K562 (cell line): ENCODE data around the gene CHODL. TPM values are rescaled to one million over a fixed set of nuclear protein-coding genes. Genes with fewer than 3 reads are reported as not detected.

Experiments used
- ATAC-seq: fragments of 200-7000 bp; cut with Tn5 transposase; 3 replicates; pipeline ENCODE4 v1.9.1; 2020; ENCODE audit warnings: moderate library complexity
- BruUV-seq: library from RNA; stranded (reverse); fragments of 400-500 nt; replicated peaks from 2 replicates; lab custom pipeline; 2021; lab: Mats Ljungman, UMichigan
- CTCF ChIA-PET: fragments of 300-600 bp; formaldehyde crosslinking; extraction: SDS; loops from one replicate; lab custom pipeline; 2021; ENCODE audit warnings: low intra/inter-chr PET ratio; lab: Yijun Ruan, JAX
- POLR2A ChIA-PET: fragments of 300-600, 350-650 bp; sonication (Branson Sonifier 250); formaldehyde crosslinking; extraction: SDS; loops from one replicate; lab custom pipeline; 2021; ENCODE audit warnings: antibody characterized with exemption, inconsistent platforms; lab: Yijun Ruan, JAX
- DNase-seq, 4 experiments: peaks; one replicate each; pipeline versions ENCODE4 v3.0.0 to v3.0.0-alpha.2; 2011 to 2018; ENCODE audit warnings: low spot score in 3 of 4, mixed read lengths in 3 of 4; ENCODE audit errors: extremely low read depth in 1 of 4
- FAIRE-seq: peaks from 2 replicates; lab custom pipeline; 2011; peaks lifted over from hg19 to GRCh38; lab: Jason Lieb, UNC
- H2AFZ ChIP-seq: 2 replicates; pipeline ENCODE4 v1.6.0; 2011; ENCODE audit warnings: low read depth, low read length, control low read depth, inconsistent platforms
- H3K27ac ChIP-seq: fragments of 200-600 bp; 3 replicates; pipeline ENCODE4 v1.8.0; 2011; ENCODE audit warnings: low read depth, mild to moderate bottlenecking, control low read depth, inconsistent platforms, low read length, moderate library complexity, mixed read lengths; ENCODE audit errors: extremely low read depth
- H3K27me3 ChIP-seq, 2 experiments: fragments of 300-600 bp in 1 of 2; 2 replicates in 1 of 2; 3 replicates in 1 of 2; pipeline versions ENCODE4 v1.6.0 to v1.8.0; 2011; ENCODE audit warnings: inconsistent platforms in 2 of 2, low read length in 2 of 2, mild to moderate bottlenecking in 1 of 2, mixed read lengths in 1 of 2, moderate library complexity in 1 of 2; ENCODE audit not compliant: control insufficient read depth in 2 of 2, insufficient read depth in 2 of 2
- H3K36me3 ChIP-seq: fragments of 300-600 bp; 3 replicates; pipeline ENCODE4 v1.8.0; 2011; ENCODE audit warnings: mild to moderate bottlenecking, low read length, inconsistent platforms; ENCODE audit not compliant: control insufficient read depth, insufficient read depth
- H3K4me1 ChIP-seq, 2 experiments: fragments of 200-600 bp in 1 of 2; replicated peaks in 1 of 2; 2 replicates in 1 of 2; 3 replicates in 1 of 2; pipeline versions ENCODE4 v1.5.1 to v1.8.0; 2011; ENCODE audit warnings: inconsistent platforms in 2 of 2, low read length in 2 of 2, mild to moderate bottlenecking in 1 of 2, mixed read lengths in 1 of 2, moderate library complexity in 1 of 2; ENCODE audit not compliant: control insufficient read depth in 2 of 2, insufficient read depth in 2 of 2
- H3K4me2 ChIP-seq: 2 replicates; pipeline ENCODE4 v1.6.1; 2011; ENCODE audit warnings: low read length, control low read depth, inconsistent platforms, mixed read lengths; ENCODE audit not compliant: insufficient read depth
- H3K4me3 ChIP-seq: fragments of 200-600 bp; sonication (generic), shearing (Covaris generic); 2 replicates; pipeline ENCODE4 v1.5.1; 2016; ENCODE audit warnings: control low read depth, inconsistent platforms
- H3K79me2 ChIP-seq: fragments of 200-600 bp; 3 replicates; pipeline ENCODE4 v1.8.0; 2011; ENCODE audit warnings: low read length, inconsistent platforms; ENCODE audit not compliant: control insufficient read depth, insufficient read depth
- H3K9ac ChIP-seq, 2 experiments: 2 replicates each; pipeline versions ENCODE4 v1.6.0 to v1.6.1; 2011; ENCODE audit warnings: low read depth in 2 of 2, low read length in 2 of 2, control low read depth in 1 of 2, inconsistent platforms in 1 of 2, mild to moderate bottlenecking in 1 of 2, mixed read lengths in 1 of 2; ENCODE audit not compliant: insufficient read depth in 1 of 2
- H3K9me1 ChIP-seq: one replicate; pipeline ENCODE4 v1.6.0; 2011; ENCODE audit warnings: inconsistent platforms, mild to moderate bottlenecking, low read length, moderate library complexity; ENCODE audit not compliant: control insufficient read depth, insufficient read depth
- H3K9me3 ChIP-seq: replicated peaks from 2 replicates; pipeline ENCODE4 v1.5.1; 2011; ENCODE audit warnings: low read depth, low read length, inconsistent platforms; ENCODE audit not compliant: control insufficient read depth, insufficient read depth
- H4K20me1 ChIP-seq: replicated peaks from 2 replicates; pipeline ENCODE4 v1.6.1; 2011; ENCODE audit warnings: low read length, inconsistent platforms, mixed read lengths; ENCODE audit not compliant: control insufficient read depth, insufficient read depth
- ARID2 ChIP-seq: fragments of 450-650 bp; IDR thresholded peaks from 2 replicates; pipeline ENCODE4 v1.6.1; 2017; ENCODE audit warnings: antibody characterized with exemption, mild to moderate bottlenecking
- HDAC8 ChIP-seq: fragments of 450-650 bp; IDR thresholded peaks from 2 replicates; pipeline ENCODE4 v1.6.1; 2016; ENCODE audit warnings: mild to moderate bottlenecking, missing genetic modification characterization, moderate library complexity, missing compliant biosample characterization
- MAFF ChIP-seq: IDR thresholded peaks from 2 replicates; pipeline ENCODE4 v1.6.1; 2012; ENCODE audit warnings: low read length, improper control_type of control experiment
- MAFK ChIP-seq: IDR thresholded peaks from 2 replicates; pipeline ENCODE4 v1.6.1; 2011; ENCODE audit warnings: low read length, improper control_type of control experiment
- MCM3 ChIP-seq: fragments of 450-650 bp; IDR thresholded peaks from 2 replicates; pipeline ENCODE4 v1.6.1; 2016
- MCM5 ChIP-seq: fragments of 450-650 bp; IDR thresholded peaks from 2 replicates; pipeline ENCODE4 v1.6.1; 2016; ENCODE audit warnings: low read depth
- NFE2L1 ChIP-seq: fragments of 450-650 bp; IDR thresholded peaks from 2 replicates; pipeline ENCODE4 v1.6.1; 2016; ENCODE audit warnings: missing genetic modification characterization, low read depth, mild to moderate bottlenecking, missing compliant biosample characterization, moderate library complexity, borderline replicate concordance
- NFRKB ChIP-seq: fragments of 450-650 bp; IDR thresholded peaks from 2 replicates; pipeline ENCODE4 v1.6.1; 2016; ENCODE audit warnings: low read depth
- PTRF ChIP-seq: fragments of 450-650 bp; IDR thresholded peaks from 2 replicates; pipeline ENCODE4 v1.6.1; 2016; ENCODE audit warnings: mild to moderate bottlenecking, missing genetic modification characterization, missing compliant biosample characterization
- RNF2 ChIP-seq: sonication (generic); IDR thresholded peaks from 2 replicates; pipeline ENCODE4 v1.6.1; 2016
- YY1 ChIP-seq, 3 experiments: IDR thresholded peaks; 2 replicates each; pipeline ENCODE4 v1.6.1; 2011; ENCODE audit warnings: low read length in 2 of 3, mild to moderate bottlenecking in 2 of 3, moderate library complexity in 2 of 3, borderline replicate concordance in 1 of 3, control low read depth in 1 of 3, low read depth in 1 of 3; ENCODE audit not compliant: insufficient read depth in 3 of 3, insufficient replicate concordance in 2 of 3, control insufficient read depth in 1 of 3, insufficient read length in 1 of 3; ENCODE audit errors: extremely low read depth in 1 of 3
- ZNF316 ChIP-seq: fragments of 450-650 bp; IDR thresholded peaks from 2 replicates; pipeline ENCODE4 v1.6.1; 2016
- ZNF57 ChIP-seq: fragments of 450-650 bp; formaldehyde crosslinking; IDR thresholded peaks from 2 replicates; pipeline ENCODE4 v1.4.0; 2020; ENCODE audit warnings: mild to moderate bottlenecking, moderate library complexity
- ZNF76 ChIP-seq: fragments of 250-450 bp; sonication (Bioruptor Pico); IDR thresholded peaks from 2 replicates; pipeline ENCODE4 v1.4.0; 2020; ENCODE audit warnings: mild to moderate bottlenecking, moderate library complexity, borderline replicate concordance
- WGBS: fragments of 100-300 bp; shearing (Covaris generic); methylation state at CpG from one replicate; pipeline ENCODE4 v1.1.6; 2016; ENCODE audit warnings: low coverage, mixed read lengths; ENCODE audit not compliant: insufficient coverage; ENCODE audit errors: missing lambda C conversion rate; 5-methylcytosine and 5-hydroxymethylcytosine counted together
- in situ Hi-C: fragments of 300-500 bp; cut with MboI; formaldehyde crosslinking; loops from 4 replicates; pipeline ENCODE4 v1.15.0; 2018; ENCODE audit warnings: inconsistent platforms, mixed read lengths
- intact Hi-C: fragments of 100-400 bp; cut with micrococcal nuclease; formaldehyde crosslinking; loops from 2 replicates; pipeline ENCODE4 v1.14.2; 2022
- polyA plus RNA-seq, 8 experiments: library from polyadenylated mRNA; depleted of rRNA in 4 of 8; stranded (reverse) in 5 of 8; unstranded in 3 of 8; fragments of >200 nt; fragmentation: Nextera tagmentation in 2 of 8; fragmentation: Illumina TruSeq in 1 of 8; extraction: Ambion mirVana in 2 of 8; extraction: Trizol in 1 of 8; gene quantifications; 2 replicates each; pipeline versions ENCODE4 v1.2.1 to v1.2.3, GENCODE V29; 2011 to 2014; ENCODE audit warnings: inconsistent platforms in 1 of 8, missing spikeins in 1 of 8
- total RNA-seq, 7 experiments: library from RNA; depleted of rRNA in 6 of 7; stranded (reverse); fragments of >200 nt in 6 of 7; fragmentation: Illumina TruSeq in 2 of 7; extraction: Trizol in 2 of 7; gene quantifications; 2 replicates each; pipeline versions ENCODE4 v1.2.1 to v1.2.3, GENCODE V29; 2011 to 2021; ENCODE audit warnings: low replicate concordance in 1 of 7
- TF ChIP-seq, protein P1 (sequence below): sonication (generic); formaldehyde crosslinking; IDR thresholded peaks from 2 replicates; pipeline ENCODE4 v1.8.1; 2023; ENCODE audit warnings: mild to moderate bottlenecking, missing genetic modification reagents
- TF ChIP-seq, protein P2 (sequence below): IDR thresholded peaks from 3 replicates; pipeline ENCODE4 v1.6.1; 2011; ENCODE audit warnings: borderline replicate concordance, mild to moderate bottlenecking, moderate library complexity; ENCODE audit not compliant: insufficient read length; ENCODE audit errors: extremely low read depth
- TF ChIP-seq, protein P3 (sequence below): fragments of 450-650 bp; formaldehyde crosslinking; IDR thresholded peaks from 2 replicates; pipeline ENCODE4 v1.4.0; 2022; ENCODE audit warnings: mild to moderate bottlenecking, moderate library complexity
- TF ChIP-seq, protein P4 (sequence below): sonication (generic); formaldehyde crosslinking; IDR thresholded peaks from 2 replicates; pipeline ENCODE4 v1.8.0; 2022; ENCODE audit warnings: missing genetic modification reagents, mild to moderate bottlenecking, borderline replicate concordance

CHODL gene
- total and polyA plus RNA-seq, 9 of the 15 experiments (the other 6 are each of a cell fraction or from before 2014, with no cell fraction given), result not detected

DNA sequence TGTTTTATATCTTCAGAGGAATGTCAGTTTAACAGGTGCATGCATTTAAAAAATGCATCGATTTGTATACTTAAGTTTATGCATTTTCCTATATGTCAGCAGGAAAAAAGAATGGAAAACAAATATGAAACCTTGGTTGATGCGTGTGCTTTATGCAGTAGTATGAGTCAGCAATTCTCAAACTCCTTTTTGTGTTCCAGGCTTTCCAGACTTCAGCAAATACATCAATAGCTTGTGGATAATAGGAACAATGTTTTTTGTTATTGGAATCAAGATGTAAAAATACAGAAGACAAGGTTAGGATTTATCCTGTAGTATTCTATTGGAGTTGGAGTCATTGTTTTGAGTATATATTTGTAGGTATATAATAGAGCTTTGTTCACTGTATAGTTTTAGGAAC, 45.2 kb downstream of the CHODL start:
- WGBS, result 0% methylated on average over 2 of the region's 2 CpGs
- H3K4me3 ChIP-seq, result no peak overlapping the region
- H3K27ac ChIP-seq, result no peak overlapping the region
- no peaks in the 10 kb centered on the region for H3K36me3 ChIP-seq
- ATAC-seq (no peak), FAIRE-seq (no peak), DNase-seq (no peak)
- no peak overlapping the region for H3K4me2 ChIP-seq
- no peaks in the 10 kb centered on the region for H3K27me3 ChIP-seq
- no peaks in the 10 kb centered on the region for H3K79me2 ChIP-seq
- CTCF ChIA-PET, result no interaction called here
- no peak overlapping the region for H3K9ac ChIP-seq
- H3K9me1 ChIP-seq, result no peaks in the 10 kb centered on the region
- H3K9me3 ChIP-seq, result no peaks in the 10 kb centered on the region
- intact Hi-C loops (no loop called here), in situ Hi-C loops (no loop called here)
- BruUV-seq, result no TSS peak
- H2AFZ ChIP-seq, result no peak overlapping the region
- no peaks in the 10 kb centered on the region for H4K20me1 ChIP-seq
- no peaks in the 10 kb centered on the region for H3K4me1 ChIP-seq
- POLR2A ChIA-PET, result no interaction called here
- TF ChIP-seq MCM5 (no peak), MAFF (peak; percentile 24; the same call in 1 of the 2 replicates), HDAC8 (tag) (no peak), NFE2L1 (tag) (peak; percentile 31; the same call in 1 of the 2 replicates), ZNF57 (CRISPR knock-in tag) (no peak), RNF2 (no peak), NFRKB (no peak), ARID2 (no peak), MCM3 (no peak), PTRF (tag) (no peak), MAFK (peak; percentile 32; the same call in 1 of the 2 replicates), ZNF316 (peak; percentile 61), ZNF76 (no peak), YY1 (IDR thresholded peaks at IDR 0.05; ENCODE audit: borderline replicate concordance in 1 of 3, control insufficient read depth in 1 of 3, extremely low read depth in 1 of 3, insufficient read depth in 3 of 3, insufficient read length in 1 of 3, insufficient replicate concordance in 2 of 3, low read depth in 1 of 3, low read length in 2 of 3) (no peak)
- TF ChIP-seq, protein P1, sequence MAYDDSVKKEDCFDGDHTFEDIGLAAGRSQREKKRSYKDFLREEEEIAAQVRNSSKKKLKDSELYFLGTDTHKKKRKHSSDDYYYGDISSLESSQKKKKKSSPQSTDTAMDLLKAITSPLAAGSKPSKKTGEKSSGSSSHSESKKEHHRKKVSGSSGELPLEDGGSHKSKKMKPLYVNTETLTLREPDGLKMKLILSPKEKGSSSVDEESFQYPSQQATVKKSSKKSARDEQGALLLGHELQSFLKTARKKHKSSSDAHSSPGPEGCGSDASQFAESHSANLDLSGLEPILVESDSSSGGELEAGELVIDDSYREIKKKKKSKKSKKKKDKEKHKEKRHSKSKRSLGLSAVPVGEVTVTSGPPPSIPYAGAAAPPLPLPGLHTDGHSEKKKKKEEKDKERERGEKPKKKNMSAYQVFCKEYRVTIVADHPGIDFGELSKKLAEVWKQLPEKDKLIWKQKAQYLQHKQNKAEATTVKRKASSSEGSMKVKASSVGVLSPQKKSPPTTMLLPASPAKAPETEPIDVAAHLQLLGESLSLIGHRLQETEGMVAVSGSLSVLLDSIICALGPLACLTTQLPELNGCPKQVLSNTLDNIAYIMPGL (CRISPR knock-in tag), result no peak
- TF ChIP-seq, protein P2, sequence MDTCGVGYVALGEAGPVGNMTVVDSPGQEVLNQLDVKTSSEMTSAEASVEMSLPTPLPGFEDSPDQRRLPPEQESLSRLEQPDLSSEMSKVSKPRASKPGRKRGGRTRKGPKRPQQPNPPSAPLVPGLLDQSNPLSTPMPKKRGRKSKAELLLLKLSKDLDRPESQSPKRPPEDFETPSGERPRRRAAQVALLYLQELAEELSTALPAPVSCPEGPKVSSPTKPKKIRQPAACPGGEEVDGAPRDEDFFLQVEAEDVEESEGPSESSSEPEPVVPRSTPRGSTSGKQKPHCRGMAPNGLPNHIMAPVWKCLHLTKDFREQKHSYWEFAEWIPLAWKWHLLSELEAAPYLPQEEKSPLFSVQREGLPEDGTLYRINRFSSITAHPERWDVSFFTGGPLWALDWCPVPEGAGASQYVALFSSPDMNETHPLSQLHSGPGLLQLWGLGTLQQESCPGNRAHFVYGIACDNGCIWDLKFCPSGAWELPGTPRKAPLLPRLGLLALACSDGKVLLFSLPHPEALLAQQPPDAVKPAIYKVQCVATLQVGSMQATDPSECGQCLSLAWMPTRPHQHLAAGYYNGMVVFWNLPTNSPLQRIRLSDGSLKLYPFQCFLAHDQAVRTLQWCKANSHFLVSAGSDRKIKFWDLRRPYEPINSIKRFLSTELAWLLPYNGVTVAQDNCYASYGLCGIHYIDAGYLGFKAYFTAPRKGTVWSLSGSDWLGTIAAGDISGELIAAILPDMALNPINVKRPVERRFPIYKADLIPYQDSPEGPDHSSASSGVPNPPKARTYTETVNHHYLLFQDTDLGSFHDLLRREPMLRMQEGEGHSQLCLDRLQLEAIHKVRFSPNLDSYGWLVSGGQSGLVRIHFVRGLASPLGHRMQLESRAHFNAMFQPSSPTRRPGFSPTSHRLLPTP, result no peak
- TF ChIP-seq, protein P3, sequence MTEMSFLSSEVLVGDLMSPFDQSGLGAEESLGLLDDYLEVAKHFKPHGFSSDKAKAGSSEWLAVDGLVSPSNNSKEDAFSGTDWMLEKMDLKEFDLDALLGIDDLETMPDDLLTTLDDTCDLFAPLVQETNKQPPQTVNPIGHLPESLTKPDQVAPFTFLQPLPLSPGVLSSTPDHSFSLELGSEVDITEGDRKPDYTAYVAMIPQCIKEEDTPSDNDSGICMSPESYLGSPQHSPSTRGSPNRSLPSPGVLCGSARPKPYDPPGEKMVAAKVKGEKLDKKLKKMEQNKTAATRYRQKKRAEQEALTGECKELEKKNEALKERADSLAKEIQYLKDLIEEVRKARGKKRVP (CRISPR knock-in tag), result no peak
- TF ChIP-seq, protein P4, sequence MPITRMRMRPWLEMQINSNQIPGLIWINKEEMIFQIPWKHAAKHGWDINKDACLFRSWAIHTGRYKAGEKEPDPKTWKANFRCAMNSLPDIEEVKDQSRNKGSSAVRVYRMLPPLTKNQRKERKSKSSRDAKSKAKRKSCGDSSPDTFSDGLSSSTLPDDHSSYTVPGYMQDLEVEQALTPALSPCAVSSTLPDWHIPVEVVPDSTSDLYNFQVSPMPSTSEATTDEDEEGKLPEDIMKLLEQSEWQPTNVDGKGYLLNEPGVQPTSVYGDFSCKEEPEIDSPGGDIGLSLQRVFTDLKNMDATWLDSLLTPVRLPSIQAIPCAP, result no peak
